PC-3 (cell line): ENCODE data around the gene TMEM255B. TPM values are rescaled to one million over a fixed set of nuclear protein-coding genes. Genes with fewer than 3 reads are reported as not detected.

Source experiments
- ATAC-seq: fragments of 200-7000 bp; cut with Tn5 transposase; 2 replicates; pipeline ENCODE4 v1.9.1; 2020; ENCODE audit warnings: mild to moderate bottlenecking, moderate library complexity
- BruUV-seq: library from RNA; stranded (reverse); fragments of 400-500 nt; replicated peaks from 2 replicates; lab custom pipeline; 2021; lab: Mats Ljungman, UMichigan
- CTCF ChIA-PET: fragments of 300-600 bp; sonication (Branson Sonifier 250); formaldehyde crosslinking; loops from one replicate; lab custom pipeline; 2022; ENCODE audit warnings: antibody characterized with exemption; lab: Charles Lee
- POLR2A ChIA-PET: fragments of 300-600 bp; sonication (Branson Sonifier 250); formaldehyde crosslinking; loops from one replicate; lab custom pipeline; 2022; ENCODE audit warnings: antibody characterized with exemption; ENCODE audit not compliant: unreplicated experiment; lab: Charles Lee
- DNase-seq: peaks from one replicate; pipeline ENCODE4 v3.0.0-alpha.2; 2015
- H2AFZ ChIP-seq: fragments of 300-600 bp; sonication (generic); 2 replicates; pipeline ENCODE4 v1.6.0; 2016; ENCODE audit warnings: antibody characterized with exemption, low read length
- H3F3A ChIP-seq: fragments of 300-600 bp; sonication (generic); one replicate; pipeline ENCODE4 v1.6.0; 2017; ENCODE audit warnings: antibody characterized with exemption, low read length, control low read depth, mild to moderate bottlenecking; ENCODE audit not compliant: unreplicated experiment
- H3K27ac ChIP-seq: fragments of 300-600 bp; sonication (generic); 2 replicates; pipeline ENCODE4 v1.5.1; 2016; ENCODE audit warnings: mild to moderate bottlenecking, low read length
- H3K27me3 ChIP-seq: fragments of 300-600 bp; sonication (generic); 2 replicates; pipeline ENCODE4 v1.6.1; 2016; ENCODE audit warnings: low read length, mixed read lengths
- H3K36me3 ChIP-seq: fragments of 300-600 bp; sonication (generic); 2 replicates; pipeline ENCODE4 v1.6.1; 2016; ENCODE audit warnings: low read depth, mixed run types, low read length, mixed read lengths
- H3K4me1 ChIP-seq: fragments of 300-600 bp; sonication (generic); 2 replicates; pipeline ENCODE4 v1.5.1; 2016; ENCODE audit warnings: low read length; ENCODE audit not compliant: insufficient read depth
- H3K4me2 ChIP-seq: fragments of 300-600 bp; sonication (generic); 2 replicates; pipeline ENCODE4 v1.6.0; 2016; ENCODE audit warnings: low read length
- H3K4me3 ChIP-seq: fragments of 300-600 bp; sonication (generic); 2 replicates; pipeline ENCODE4 v1.5.1; 2016; ENCODE audit warnings: mild to moderate bottlenecking, low read length, mixed read lengths
- H3K79me2 ChIP-seq: fragments of 300-600 bp; sonication (generic); 2 replicates; pipeline ENCODE4 v1.6.1; 2017; ENCODE audit warnings: low read length, mixed read lengths
- H3K9ac ChIP-seq: fragments of 300-600 bp; sonication (generic); 2 replicates; pipeline ENCODE4 v1.6.0; 2016; ENCODE audit warnings: mild to moderate bottlenecking, low read length
- H3K9me2 ChIP-seq: fragments of 300-600 bp; sonication (generic); replicated peaks from 2 replicates; pipeline ENCODE4 v1.6.1; 2016; ENCODE audit warnings: mixed run types, low read length, mixed read lengths
- H3K9me3 ChIP-seq: fragments of 300-600 bp; sonication (generic); 2 replicates; pipeline ENCODE4 v1.6.1; 2016; ENCODE audit warnings: low read length, mixed read lengths
- H4K20me1 ChIP-seq: fragments of 300-600 bp; sonication (generic); 2 replicates; pipeline ENCODE4 v1.6.1; 2016; ENCODE audit warnings: low read length, mixed read lengths
- EZH2 ChIP-seq: fragments of 300-600 bp; sonication (generic); IDR thresholded peaks from one replicate; pipeline ENCODE4 v1.6.1; 2017; ENCODE audit warnings: antibody characterized with exemption, mild to moderate bottlenecking, low read length; ENCODE audit not compliant: unreplicated experiment
- EZH2phosphoT487 ChIP-seq: fragments of 300-600 bp; sonication (generic); IDR thresholded peaks from 2 replicates; pipeline ENCODE4 v1.6.1; 2018; ENCODE audit warnings: mild to moderate bottlenecking, antibody characterized with exemption, low read length, borderline replicate concordance
- intact Hi-C: fragments of 100-400 bp; cut with micrococcal nuclease; formaldehyde crosslinking; loops from 2 replicates; pipeline ENCODE4 v1.9.0; 2023
- total RNA-seq: library from RNA; depleted of rRNA; stranded (reverse); fragments of >200 nt; gene quantifications from 2 replicates; pipeline ENCODE4 v1.2.3, GENCODE V29; 2014
- TF ChIP-seq, protein P1 (sequence below): fragments of 300-600 bp; sonication (generic); conservative IDR thresholded peaks from 2 replicates; pipeline ENCODE4 v1.5.1; 2017; ENCODE audit warnings: antibody characterized with exemption, low read depth, mild to moderate bottlenecking, low read length

Gene TMEM255B
- total RNA-seq, 1 experiment from 2014 or later, result 26.9 TPM

GRCh38 chr13:113723410-113724015 lies 35.5 kb upstream of the TMEM255B start:
- Histone ChIP-seq H3F3A (no peaks in the 10 kb centered on the region), H3K9me2 (no peaks in the 10 kb centered on the region), H3K36me3 (no peaks in the 10 kb centered on the region), H3K9ac (no peak overlapping the region), H3K27ac (no peak overlapping the region), H3K4me3 (no peak overlapping the region), H4K20me1 (no peaks in the 10 kb centered on the region), H3K27me3 (no peaks in the 10 kb centered on the region), H3K4me1 (no peaks in the 10 kb centered on the region), H2AFZ (no peak overlapping the region), H3K4me2 (no peak overlapping the region), H3K9me3 (no peaks in the 10 kb centered on the region), H3K79me2 (no peaks in the 10 kb centered on the region)
- POLR2A ChIA-PET, result no interaction called here
- intact Hi-C loops, result no loop called here
- CTCF ChIA-PET, result no interaction called here
- no peak for DNase-seq
- ATAC-seq, result no peak
- TF ChIP-seq EZH2 (no peak), EZH2phosphoT487 (no peak)
- TF ChIP-seq, protein P1, sequence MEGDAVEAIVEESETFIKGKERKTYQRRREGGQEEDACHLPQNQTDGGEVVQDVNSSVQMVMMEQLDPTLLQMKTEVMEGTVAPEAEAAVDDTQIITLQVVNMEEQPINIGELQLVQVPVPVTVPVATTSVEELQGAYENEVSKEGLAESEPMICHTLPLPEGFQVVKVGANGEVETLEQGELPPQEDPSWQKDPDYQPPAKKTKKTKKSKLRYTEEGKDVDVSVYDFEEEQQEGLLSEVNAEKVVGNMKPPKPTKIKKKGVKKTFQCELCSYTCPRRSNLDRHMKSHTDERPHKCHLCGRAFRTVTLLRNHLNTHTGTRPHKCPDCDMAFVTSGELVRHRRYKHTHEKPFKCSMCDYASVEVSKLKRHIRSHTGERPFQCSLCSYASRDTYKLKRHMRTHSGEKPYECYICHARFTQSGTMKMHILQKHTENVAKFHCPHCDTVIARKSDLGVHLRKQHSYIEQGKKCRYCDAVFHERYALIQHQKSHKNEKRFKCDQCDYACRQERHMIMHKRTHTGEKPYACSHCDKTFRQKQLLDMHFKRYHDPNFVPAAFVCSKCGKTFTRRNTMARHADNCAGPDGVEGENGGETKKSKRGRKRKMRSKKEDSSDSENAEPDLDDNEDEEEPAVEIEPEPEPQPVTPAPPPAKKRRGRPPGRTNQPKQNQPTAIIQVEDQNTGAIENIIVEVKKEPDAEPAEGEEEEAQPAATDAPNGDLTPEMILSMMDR, result no peak
- no TSS peak for BruUV-seq

DNA sequence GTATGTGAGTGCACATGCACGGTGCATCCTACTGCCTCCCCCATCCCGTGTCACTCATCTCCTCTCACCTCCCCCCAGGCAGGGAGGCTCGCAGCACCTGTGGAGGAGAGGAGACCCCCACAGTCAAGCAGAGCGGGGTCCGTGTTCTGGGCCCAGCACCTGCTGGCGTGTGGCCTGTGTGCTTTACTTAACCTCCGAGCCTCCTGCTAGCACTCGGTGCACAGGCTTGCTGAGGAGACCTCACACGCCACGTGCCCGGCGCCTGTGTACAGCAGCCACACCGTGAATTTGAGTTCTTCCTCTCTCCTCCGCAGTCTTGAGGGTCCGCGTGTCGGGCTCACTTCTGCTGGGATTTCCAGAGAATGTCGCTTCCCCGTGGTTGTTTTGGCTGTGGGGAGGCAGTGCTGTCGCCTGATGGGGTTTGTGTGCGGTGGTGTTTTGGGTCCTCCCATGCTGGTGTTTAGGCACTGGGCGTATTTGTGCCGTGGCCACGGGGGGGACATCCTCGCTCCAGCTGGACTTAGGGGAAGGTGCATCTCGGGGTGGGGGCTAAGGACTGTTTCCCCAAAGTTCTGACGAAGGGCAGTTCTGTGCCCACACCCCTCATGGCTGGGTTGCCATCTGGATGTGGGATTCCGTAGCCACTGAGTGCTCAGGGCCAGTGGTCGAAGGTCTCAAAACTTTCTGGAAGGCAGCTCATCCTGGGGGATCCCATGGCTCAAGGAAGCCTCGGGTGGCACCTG lies 34.8 kb upstream of the TMEM255B start:
- ChIA-PET CTCF (interaction anchor here (1.0 kb wide), 1 partner anchor 223 kb away, joined by 4 read pairs; no protein-coding TSS in a partner anchor), POLR2A (no interaction called here)
- H4K20me1 ChIP-seq, result no peaks in the 10 kb centered on the region
- H3F3A ChIP-seq, result no peaks in the 10 kb centered on the region
- no peak overlapping the region for H3K27ac ChIP-seq
- H2AFZ ChIP-seq, result peak overlapping the region; percentile 14; the same call in 1 of the 2 replicates
- TF ChIP-seq EZH2 (no peak), EZH2phosphoT487 (no peak)
- TF ChIP-seq, protein P1, result no peak
- H3K36me3 ChIP-seq, result no peaks in the 10 kb centered on the region
- no peaks in the 10 kb centered on the region for H3K79me2 ChIP-seq
- peak overlapping the region; percentile 66; the same call in 1 of the 2 replicates for H3K4me2 ChIP-seq
- H3K9me3 ChIP-seq, result no peaks in the 10 kb centered on the region
- ATAC-seq (no peak), DNase-seq (no peak)
- H3K4me1 ChIP-seq, result no peaks in the 10 kb centered on the region
- H3K4me3 ChIP-seq, result peak overlapping the region; percentile 35; the same call in 1 of the 2 replicates
- H3K27me3 ChIP-seq, result no peaks in the 10 kb centered on the region
- no TSS peak for BruUV-seq
- intact Hi-C loops, result no loop called here
- H3K9me2 ChIP-seq, result no peaks in the 10 kb centered on the region
- no peak overlapping the region for H3K9ac ChIP-seq
